Gastrocnemius medialis (tissue), 4 donors: Measurements from ENCODE around the gene BRAF. TPM values are rescaled to one million over a fixed set of nuclear protein-coding genes. Genes with fewer than 3 reads are reported as not detected.
"Not testable (repeated sequence)": the region's sequence is repeated elsewhere in the genome, so short reads cannot be mapped to it uniquely, and the experiment has no call there.

Experiments
- ATAC-seq, 2 donors: fragments of 150-250 bp; one replicate each; pipeline ENCODE4 v1.9.1; 2016
- DNase-seq, 2 donors: peaks; one replicate each; pipeline ENCODE4 v3.0.0-alpha.2; 2019
- H3K27ac ChIP-seq, 4 donors: fragments of 200-600 bp; sonication (generic); 1 replicate in 1 of 4; 2 replicates in 3 of 4; pipeline ENCODE4 v1.5.1; 2016 to 2018; ENCODE audit warnings: mild to moderate bottlenecking in 2 of 4, moderate library complexity in 1 of 4
- H3K27me3 ChIP-seq, 3 donors: fragments of 200-600 bp; sonication (generic) in 2 of 3; 1 replicate in 1 of 3; 2 replicates in 2 of 3; pipeline versions ENCODE4 v1.5.1 to v1.6.0; 2016 to 2019; ENCODE audit warnings: mild to moderate bottlenecking in 1 of 3, moderate library complexity in 1 of 3
- H3K36me3 ChIP-seq, 2 donors: fragments of 200-600 bp; sonication (generic) in 1 of 2; one replicate each; pipeline ENCODE4 v1.5.1; 2017 to 2018
- H3K4me1 ChIP-seq, 2 donors: fragments of 200-600 bp; sonication (generic) in 1 of 2; one replicate each; pipeline ENCODE4 v1.5.1; 2016 to 2017; ENCODE audit warnings: mild to moderate bottlenecking in 2 of 2
- H3K4me3 ChIP-seq, 4 donors: fragments of 200-600 bp; sonication (generic) in 3 of 4; 1 replicate in 1 of 4; 2 replicates in 3 of 4; pipeline ENCODE4 v1.5.1; 2016 to 2019; ENCODE audit warnings: mild to moderate bottlenecking in 2 of 4
- H3K9me3 ChIP-seq, 3 donors: fragments of 200-600 bp; sonication (generic) in 2 of 3; 1 replicate in 1 of 3; 2 replicates in 2 of 3; pipeline ENCODE4 v1.5.1; 2016 to 2019
- POLR2A ChIP-seq, 2 donors: fragments of 450-650 bp; IDR thresholded peaks; one replicate each; pipeline ENCODE4 v1.6.1; 2017; ENCODE audit warnings: antibody characterized with exemption in 2 of 2, mild to moderate bottlenecking in 2 of 2, moderate library complexity in 2 of 2
- in situ Hi-C, 4 donors: fragments of 200-750 bp; cut with MboI; loops; one replicate each; pipeline versions ENCODE4 v1.15.0 to v1.8.0; 2017; ENCODE audit warnings: low sequenced_read_pairs in 4 of 4
- intact Hi-C: fragments of 100-400 bp; cut with DNase I; formaldehyde crosslinking; loops from one replicate; pipeline ENCODE4 v1.15.1; 2023; ENCODE audit warnings: low total_unique reads
- total RNA-seq, 4 donors: library from RNA; depleted of rRNA; stranded (reverse); fragments of >200 nt; gene quantifications; one replicate each; pipeline versions ENCODE4 v1.1.0 to v1.2.3, GENCODE V29; 2016
- TF ChIP-seq, protein P1 (sequence below), 5 experiments: fragments of 450-650 bp in 3 of 5; fragments of 200-600 bp in 2 of 5; sonication (generic) in 2 of 5; IDR thresholded peaks in 4 of 5; conservative IDR thresholded peaks in 1 of 5; 1 replicate in 4 of 5; 2 replicates in 1 of 5; pipeline ENCODE4 v1.5.1; 2016 to 2019; ENCODE audit warnings: antibody characterized with exemption in 5 of 5, mild to moderate bottlenecking in 3 of 5, moderate library complexity in 3 of 5

Gene BRAF
- total RNA-seq, 4 donors from 2014 or later, result 10.0 to 28.4 (median 19.2) TPM

DNA sequence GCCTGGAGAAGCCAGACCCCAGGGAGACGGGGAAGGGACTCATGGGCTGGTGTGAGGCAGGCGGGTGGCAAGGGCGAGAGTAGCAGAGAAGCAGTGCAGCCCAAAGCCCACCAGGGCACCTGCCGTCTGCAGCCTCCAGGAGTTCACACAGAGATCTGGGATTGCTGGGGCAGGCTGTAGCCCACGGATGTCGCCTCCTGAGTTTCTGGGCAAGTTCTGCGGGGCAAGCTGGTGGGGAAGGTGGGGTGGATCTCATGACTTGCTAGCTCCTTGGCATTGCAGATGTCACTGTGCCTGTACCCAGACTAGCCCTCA is 246.0 kb downstream of the BRAF start:
- intact Hi-C loops (loop anchor here (5.0 to 10.0 kb wide), 3 partner anchors 134 to 856 kb away; partner anchors contain the start of gene MRPS33), in situ Hi-C loops (loop anchor here in 3 of 4 donors (25.0 kb wide), 1 partner anchor 334 kb away; the partner anchor contains the start of gene MRPS33 (in 3 of the 3))
- ATAC-seq, result no peak

DNA sequence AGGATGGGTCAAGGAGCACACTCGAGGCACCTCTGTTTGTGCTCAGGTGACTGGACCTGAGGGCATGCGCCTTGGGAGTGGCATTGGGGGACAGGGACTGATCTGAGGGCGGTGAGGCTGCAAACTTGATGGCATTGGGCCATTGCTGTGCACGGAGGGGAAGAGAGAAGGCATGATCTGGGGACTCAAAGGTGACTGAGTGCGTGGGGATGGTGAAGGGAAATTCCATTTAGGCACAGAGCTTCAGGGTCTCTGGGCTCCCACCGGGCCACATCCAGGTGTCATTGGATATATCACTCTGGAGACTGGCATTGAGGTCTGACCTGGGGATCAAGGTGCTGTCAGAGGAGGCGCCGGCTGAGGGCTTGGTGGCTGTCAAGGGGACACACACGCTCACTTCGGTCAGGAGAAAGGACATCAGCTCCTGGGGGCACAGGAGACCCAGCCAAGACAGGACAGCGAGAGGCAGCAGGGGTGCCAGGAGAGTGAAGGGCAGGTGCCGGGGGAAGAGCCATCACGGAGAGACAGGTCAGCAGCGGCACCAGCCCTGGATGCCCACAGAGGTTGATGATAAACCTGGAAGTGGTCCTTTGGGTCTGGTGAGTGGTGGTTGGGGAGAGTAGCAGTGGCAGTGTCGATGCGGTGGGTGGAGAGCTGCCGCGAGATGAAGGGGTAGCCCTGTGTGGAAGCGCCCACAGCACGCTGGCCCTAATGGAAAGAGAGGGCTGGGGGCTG is 246.5 kb downstream of the BRAF start:
- intact Hi-C loops, result loop anchor here (5.0 to 10.0 kb wide), 3 partner anchors 134 to 857 kb away; partner anchors contain the start of gene MRPS33

More for the DNA sequence above, 246.0 kb downstream of the BRAF start:
- Histone ChIP-seq H3K9me3 (no peaks in the 10 kb centered on the region), H3K27ac (no peak overlapping the region), H3K4me1 (peaks cover 13% of the 10 kb centered on the region in 2 donors), H3K27me3 (no peaks in the 10 kb centered on the region), H3K4me3 (no peak overlapping the region), H3K36me3 (peaks cover 0 to 31% of the 10 kb centered on the region in 2 donors)
- no peak for DNase-seq
- TF ChIP-seq, protein P1, sequence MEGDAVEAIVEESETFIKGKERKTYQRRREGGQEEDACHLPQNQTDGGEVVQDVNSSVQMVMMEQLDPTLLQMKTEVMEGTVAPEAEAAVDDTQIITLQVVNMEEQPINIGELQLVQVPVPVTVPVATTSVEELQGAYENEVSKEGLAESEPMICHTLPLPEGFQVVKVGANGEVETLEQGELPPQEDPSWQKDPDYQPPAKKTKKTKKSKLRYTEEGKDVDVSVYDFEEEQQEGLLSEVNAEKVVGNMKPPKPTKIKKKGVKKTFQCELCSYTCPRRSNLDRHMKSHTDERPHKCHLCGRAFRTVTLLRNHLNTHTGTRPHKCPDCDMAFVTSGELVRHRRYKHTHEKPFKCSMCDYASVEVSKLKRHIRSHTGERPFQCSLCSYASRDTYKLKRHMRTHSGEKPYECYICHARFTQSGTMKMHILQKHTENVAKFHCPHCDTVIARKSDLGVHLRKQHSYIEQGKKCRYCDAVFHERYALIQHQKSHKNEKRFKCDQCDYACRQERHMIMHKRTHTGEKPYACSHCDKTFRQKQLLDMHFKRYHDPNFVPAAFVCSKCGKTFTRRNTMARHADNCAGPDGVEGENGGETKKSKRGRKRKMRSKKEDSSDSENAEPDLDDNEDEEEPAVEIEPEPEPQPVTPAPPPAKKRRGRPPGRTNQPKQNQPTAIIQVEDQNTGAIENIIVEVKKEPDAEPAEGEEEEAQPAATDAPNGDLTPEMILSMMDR (IDR thresholded peaks at IDR 0.05 in 4 of 5, conservative IDR thresholded peaks at IDR 0.05 in 1 of 5), result no peak
- TF ChIP-seq POLR2A (IDR thresholded peaks at IDR 0.05), result no peak

DNA sequence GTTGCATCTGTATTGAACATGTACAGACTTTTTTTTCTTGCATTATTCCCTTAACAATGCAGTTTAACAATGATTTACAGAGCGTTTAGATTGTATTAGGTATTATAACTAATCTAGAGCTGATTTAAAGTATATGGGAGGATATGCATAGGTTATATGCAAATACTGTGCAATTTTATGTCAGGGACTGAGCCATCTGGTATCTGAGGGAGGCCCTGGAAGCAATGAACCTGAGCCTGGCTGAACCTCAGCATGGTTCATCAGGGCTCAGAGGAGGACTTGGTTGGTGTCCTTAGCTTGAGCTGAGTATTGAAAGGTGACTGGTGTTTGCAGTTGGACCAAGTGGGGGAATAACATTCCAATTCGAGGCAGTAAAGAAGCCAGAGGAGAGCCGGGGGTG is 247.2 kb downstream of the BRAF start:
- Histone ChIP-seq H3K27ac (no peak overlapping the region), H3K36me3 (peaks cover 0 to 31% of the 10 kb centered on the region in 2 donors), H3K9me3 (no peaks in the 10 kb centered on the region), H3K4me1 (peaks cover 16 to 19% of the 10 kb centered on the region in 2 donors), H3K27me3 (no peaks in the 10 kb centered on the region), H3K4me3 (no peak overlapping the region)
- intact Hi-C loops (loop anchor here (5.0 to 10.0 kb wide), 3 partner anchors 135 to 857 kb away; partner anchors contain the start of gene MRPS33), in situ Hi-C loops (loop anchor here in 3 of 4 donors (25.0 kb wide), 1 partner anchor 335 kb away; the partner anchor contains the start of gene MRPS33 (in 3 of the 3))
- DNase-seq (no peak), ATAC-seq (no peak)
- TF ChIP-seq, protein P1 (IDR thresholded peaks at IDR 0.05 in 4 of 5, conservative IDR thresholded peaks at IDR 0.05 in 1 of 5), result no peak
- no peak for TF ChIP-seq POLR2A (IDR thresholded peaks at IDR 0.05)

More for the DNA sequence above, 246.5 kb downstream of the BRAF start:
- H3K27me3 ChIP-seq, result no peaks in the 10 kb centered on the region
- TF ChIP-seq, protein P1 (IDR thresholded peaks at IDR 0.05 in 4 of 5, conservative IDR thresholded peaks at IDR 0.05 in 1 of 5), result no peak
- no peak for TF ChIP-seq POLR2A (IDR thresholded peaks at IDR 0.05)
- no peak for DNase-seq
- H3K4me1 ChIP-seq, result peaks cover 16 to 18% of the 10 kb centered on the region in 2 donors
- H3K27ac ChIP-seq, result no peak overlapping the region
- in situ Hi-C loops, result loop anchor here in 3 of 4 donors (25.0 kb wide), 1 partner anchor 334 kb away; the partner anchor contains the start of gene MRPS33 (in 3 of the 3)
- no peak overlapping the region for H3K4me3 ChIP-seq
- ATAC-seq, result no peak
- peaks cover 0 to 31% of the 10 kb centered on the region in 2 donors for H3K36me3 ChIP-seq
- no peaks in the 10 kb centered on the region for H3K9me3 ChIP-seq

DNA sequence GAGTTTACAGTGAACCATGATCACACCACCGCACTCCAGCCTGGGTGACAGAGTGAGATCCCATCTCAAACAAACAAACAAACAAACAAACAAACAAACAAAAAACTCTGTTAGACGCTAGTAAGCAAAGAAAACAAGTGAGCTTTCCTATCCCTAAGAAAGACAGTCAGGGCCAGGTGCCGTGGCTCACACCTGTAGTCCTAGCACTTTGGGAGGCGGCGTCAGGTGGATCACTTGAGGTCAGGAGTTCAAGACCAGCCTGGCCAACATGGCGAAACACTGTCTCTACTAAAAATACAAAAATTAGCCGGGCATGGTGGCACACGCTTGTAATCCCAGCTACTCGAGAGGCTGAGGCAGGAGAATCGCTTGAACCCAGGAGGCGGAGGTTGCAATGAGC is 247.8 kb downstream of the BRAF start:
- Histone ChIP-seq H3K4me1 (peaks cover 16 to 25% of the 10 kb centered on the region in 2 donors), H3K36me3 (peaks cover 0 to 29% of the 10 kb centered on the region in 2 donors)
- H3K4me3 ChIP-seq, H3K27ac ChIP-seq, H3K27me3 ChIP-seq, ATAC-seq, DNase-seq, H3K9me3 ChIP-seq: not testable (repeated sequence)
- intact Hi-C loops, result loop anchor here (5.0 to 10.0 kb wide), 3 partner anchors 135 to 858 kb away; partner anchors contain the start of gene MRPS33
- in situ Hi-C loops, result loop anchor here in 3 of 4 donors (25.0 kb wide), 1 partner anchor 335 kb away; the partner anchor contains the start of gene MRPS33 (in 3 of the 3)

DNA sequence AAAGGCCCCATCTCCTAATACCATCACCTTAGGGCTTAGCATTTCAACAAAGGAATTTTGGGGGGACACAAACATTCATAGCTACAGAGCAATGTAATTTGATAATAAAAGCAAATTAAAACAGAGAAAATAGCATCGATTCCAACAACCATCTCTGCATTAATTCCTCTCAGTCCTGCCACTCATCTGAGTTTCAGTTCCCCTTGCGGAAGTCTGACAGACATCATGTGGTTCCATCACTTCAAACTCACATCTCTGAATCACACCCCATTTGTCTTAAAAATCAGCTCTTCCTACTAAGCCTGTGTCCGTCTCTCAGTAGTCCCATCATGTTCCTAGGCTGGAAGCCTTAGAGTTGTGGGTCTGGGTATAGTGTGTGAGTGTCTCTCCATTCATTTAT is 248.4 kb downstream of the BRAF start:
- H3K27ac ChIP-seq, result no peak overlapping the region
- H3K27me3 ChIP-seq, result no peaks in the 10 kb centered on the region
- peaks cover 16 to 26% of the 10 kb centered on the region in 2 donors for H3K4me1 ChIP-seq
- intact Hi-C loops, result loop anchor here (5.0 to 10.0 kb wide), 3 partner anchors 136 to 858 kb away; partner anchors contain the start of gene MRPS33
- DNase-seq (no peak), ATAC-seq (no peak)
- no peak for TF ChIP-seq POLR2A (IDR thresholded peaks at IDR 0.05)
- TF ChIP-seq, protein P1 (IDR thresholded peaks at IDR 0.05 in 4 of 5, conservative IDR thresholded peaks at IDR 0.05 in 1 of 5), result no peak
- no peaks in the 10 kb centered on the region for H3K9me3 ChIP-seq
- H3K4me3 ChIP-seq, result no peak overlapping the region
- in situ Hi-C loops, result loop anchor here in 3 of 4 donors (25.0 kb wide), 1 partner anchor 336 kb away; the partner anchor contains the start of gene MRPS33 (in 3 of the 3)
- H3K36me3 ChIP-seq, result peaks cover 0 to 24% of the 10 kb centered on the region in 2 donors
